Stimulated activated CD8-positive, alpha-beta memory T cell treated with anti-CD3 and anti-CD28 coated beads, Interleukin-12 subunit alpha, Interleukin-12 subunit beta, amount 100 ng/mL, for 1 hour (primary cell): ENCODE data around the gene MAP3K6.
A peak's percentile ranks its signal among the peaks of the same experiment; 100 is the strongest.
"Not testable (repeated sequence)": the region's sequence is repeated elsewhere in the genome, so short reads cannot be mapped to it uniquely, and the experiment has no call there.

ENCODE experiments used
- DNase-seq: peaks from one replicate; pipeline ENCODE4 v3.0.0-alpha.2; 2020; ENCODE audit warnings: low read depth

Gene MAP3K6, protein sequence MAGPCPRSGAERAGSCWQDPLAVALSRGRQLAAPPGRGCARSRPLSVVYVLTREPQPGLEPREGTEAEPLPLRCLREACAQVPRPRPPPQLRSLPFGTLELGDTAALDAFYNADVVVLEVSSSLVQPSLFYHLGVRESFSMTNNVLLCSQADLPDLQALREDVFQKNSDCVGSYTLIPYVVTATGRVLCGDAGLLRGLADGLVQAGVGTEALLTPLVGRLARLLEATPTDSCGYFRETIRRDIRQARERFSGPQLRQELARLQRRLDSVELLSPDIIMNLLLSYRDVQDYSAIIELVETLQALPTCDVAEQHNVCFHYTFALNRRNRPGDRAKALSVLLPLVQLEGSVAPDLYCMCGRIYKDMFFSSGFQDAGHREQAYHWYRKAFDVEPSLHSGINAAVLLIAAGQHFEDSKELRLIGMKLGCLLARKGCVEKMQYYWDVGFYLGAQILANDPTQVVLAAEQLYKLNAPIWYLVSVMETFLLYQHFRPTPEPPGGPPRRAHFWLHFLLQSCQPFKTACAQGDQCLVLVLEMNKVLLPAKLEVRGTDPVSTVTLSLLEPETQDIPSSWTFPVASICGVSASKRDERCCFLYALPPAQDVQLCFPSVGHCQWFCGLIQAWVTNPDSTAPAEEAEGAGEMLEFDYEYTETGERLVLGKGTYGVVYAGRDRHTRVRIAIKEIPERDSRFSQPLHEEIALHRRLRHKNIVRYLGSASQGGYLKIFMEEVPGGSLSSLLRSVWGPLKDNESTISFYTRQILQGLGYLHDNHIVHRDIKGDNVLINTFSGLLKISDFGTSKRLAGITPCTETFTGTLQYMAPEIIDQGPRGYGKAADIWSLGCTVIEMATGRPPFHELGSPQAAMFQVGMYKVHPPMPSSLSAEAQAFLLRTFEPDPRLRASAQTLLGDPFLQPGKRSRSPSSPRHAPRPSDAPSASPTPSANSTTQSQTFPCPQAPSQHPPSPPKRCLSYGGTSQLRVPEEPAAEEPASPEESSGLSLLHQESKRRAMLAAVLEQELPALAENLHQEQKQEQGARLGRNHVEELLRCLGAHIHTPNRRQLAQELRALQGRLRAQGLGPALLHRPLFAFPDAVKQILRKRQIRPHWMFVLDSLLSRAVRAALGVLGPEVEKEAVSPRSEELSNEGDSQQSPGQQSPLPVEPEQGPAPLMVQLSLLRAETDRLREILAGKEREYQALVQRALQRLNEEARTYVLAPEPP (N-terminal part only)

GRCh38 chr1:27366411-27367159 is at the start of gene MAP3K6:
Gene MAP3K6, minus strand, starts transcription at chr1:27366961. Its CDS starts 364 bp downstream, at chr1:27366597.
- no peak for DNase-seq

DNA sequence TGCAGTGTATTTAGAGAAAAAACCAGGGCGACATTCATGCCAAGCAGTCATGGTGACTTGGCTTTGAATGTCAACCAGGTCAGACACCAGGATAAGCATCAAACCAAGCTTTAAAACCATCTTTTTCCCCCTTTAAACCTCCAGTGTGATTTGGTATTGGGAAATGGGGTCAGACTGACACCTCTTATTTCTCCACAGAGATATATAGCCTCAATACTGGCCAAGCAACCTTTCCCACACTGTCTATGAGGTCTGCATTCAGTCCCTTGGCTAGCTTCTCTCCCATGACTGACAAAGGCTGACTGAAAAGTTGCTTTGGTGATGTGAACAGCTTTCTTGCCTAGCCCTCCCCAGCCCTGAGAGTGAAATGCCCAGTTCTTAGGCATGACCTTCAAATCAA is 47.3 kb upstream of the MAP3K6 start:
- no peak for DNase-seq

DNA sequence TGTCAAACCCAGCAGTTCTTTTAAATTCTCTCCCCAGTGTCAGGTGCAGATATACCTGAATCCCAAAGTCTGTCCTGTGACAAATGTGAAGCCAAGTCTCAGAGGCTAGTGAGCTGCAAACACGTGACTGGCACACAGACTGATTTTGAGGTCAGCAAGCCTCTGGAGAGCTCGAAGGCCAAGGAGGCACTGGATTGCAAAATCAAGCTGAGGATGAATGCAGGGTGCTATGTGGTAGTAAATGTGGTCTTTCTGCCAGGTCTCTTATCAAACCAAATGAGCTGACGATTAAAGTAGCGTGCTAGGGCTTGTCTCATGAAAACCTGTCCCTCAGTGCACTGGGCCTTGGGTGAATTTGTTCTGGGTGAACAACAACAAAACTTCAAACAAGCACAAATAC is 46.2 kb upstream of the MAP3K6 start:
- no peak for DNase-seq

DNA sequence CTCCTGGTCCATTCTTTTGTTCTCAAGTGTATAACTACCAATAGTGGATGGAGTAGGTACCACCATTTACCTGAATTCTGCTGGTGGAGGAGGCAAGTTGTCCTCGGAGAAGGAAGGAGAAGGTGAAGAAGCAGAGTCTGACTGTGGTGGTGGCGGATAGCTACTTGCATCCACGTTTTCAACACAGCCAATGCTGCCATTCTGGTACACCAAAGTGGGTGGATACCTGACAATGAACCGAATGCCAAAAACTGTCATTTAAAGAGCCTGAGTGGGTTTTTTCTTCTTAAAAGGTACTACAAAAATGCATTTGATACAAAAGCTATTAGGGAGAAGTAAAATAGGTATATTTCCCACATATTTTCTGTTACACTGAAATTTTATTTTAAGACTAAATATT is 45.7 kb upstream of the MAP3K6 start:
- no peak for DNase-seq

DNA sequence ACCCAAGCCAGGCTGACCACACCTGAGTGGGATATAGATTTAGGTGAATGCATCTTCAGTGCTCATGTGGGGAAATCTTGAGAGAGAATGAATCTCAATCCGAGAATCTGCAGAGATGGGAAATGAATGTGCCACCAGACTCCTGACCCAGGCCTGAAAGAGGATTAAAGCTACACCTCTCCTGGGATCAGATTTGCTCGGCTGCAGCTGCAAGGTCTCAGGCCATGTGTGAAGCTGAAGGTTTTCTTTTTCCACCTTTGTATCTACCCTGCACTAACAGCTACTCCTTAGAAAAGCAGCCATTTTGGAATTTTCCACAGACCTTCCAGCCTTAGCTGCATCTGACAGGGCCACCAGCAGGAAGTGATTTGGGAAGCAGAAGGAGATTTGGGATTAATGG is 43.9 kb upstream of the MAP3K6 start:
- no peak for DNase-seq

- no peak for DNase-seq
Observed at GRCh38 chr1:27409669-27410068, 42.9 kb upstream of the MAP3K6 start.

- no peak for DNase-seq
Observed at GRCh38 chr1:27408151-27408550, 41.4 kb upstream of the MAP3K6 start.

DNA sequence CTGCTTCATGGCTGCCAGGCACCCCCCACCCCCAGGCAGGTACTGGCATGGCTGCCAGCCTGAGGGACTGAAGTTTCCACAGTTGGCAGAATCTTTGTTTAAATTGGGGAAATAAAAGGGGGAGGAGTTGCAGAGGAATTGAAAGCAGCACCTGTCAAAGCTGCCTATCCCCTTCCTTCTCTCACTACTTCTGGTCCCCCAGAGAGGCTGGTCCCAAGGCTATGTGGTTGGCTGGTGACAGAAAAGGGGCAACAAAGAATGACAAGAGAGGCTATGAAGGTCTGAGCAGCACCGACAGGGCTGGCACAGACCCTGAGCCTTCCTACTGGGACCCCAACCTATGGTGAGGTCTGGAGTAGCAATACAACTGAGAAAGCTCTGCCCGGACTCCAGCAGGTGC is 40.0 kb upstream of the MAP3K6 start:
- DNase-seq = not testable (repeated sequence)

DNA sequence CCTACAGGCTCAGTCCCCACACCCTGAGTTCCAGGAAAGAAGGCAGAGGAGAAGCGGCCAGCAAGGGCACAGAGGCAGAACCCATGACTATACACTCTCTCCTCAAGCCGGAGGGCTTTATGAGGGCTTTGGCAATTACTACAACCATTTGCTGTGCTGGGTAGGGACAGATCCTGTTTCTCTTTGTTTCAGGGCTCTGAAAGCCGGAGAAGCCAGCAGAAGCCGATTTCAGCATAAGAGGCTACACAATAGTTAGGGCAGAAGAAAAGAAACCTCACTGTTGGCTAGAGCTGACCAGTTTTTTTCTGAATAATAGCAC is 39.6 kb upstream of the MAP3K6 start:
- DNase-seq = no peak

DNA sequence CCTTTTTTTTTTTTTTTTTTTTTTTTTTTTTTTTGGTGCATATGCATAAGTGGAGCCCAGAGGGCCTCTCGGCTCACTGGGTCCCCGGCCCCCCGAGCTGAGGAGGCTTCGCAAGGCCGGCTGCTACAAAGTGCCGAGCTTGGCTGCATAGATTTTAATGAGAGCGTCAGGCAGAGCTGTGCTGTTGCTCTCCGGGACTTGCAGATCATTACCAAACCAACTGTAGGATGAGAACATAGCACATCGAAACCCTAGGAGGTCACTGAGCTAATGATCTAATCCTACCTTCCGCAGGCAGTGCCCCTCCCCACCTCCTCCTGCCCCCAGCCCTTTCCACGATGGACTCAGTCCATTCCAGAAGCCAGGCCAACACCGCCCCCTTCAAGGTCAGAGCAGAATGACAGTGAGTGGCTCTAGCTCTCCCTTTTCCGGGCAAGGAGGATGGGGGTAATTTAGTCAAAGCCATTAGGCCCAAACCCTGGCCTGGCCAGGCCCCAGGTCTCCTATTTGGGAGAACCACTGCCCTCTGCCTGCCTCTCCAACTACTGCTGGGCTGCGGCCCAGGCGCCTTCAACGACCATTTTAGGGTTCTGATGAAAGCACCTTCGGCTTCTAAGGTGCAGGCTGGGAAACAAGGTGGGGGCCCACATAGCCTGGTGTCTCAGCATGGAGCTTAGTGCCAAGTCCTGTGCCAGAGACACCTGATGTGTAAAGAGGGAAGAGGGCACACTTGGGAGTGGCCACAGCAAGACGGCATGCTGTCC is 39.0 kb upstream of the MAP3K6 start:
- not testable (repeated sequence) for DNase-seq

DNA sequence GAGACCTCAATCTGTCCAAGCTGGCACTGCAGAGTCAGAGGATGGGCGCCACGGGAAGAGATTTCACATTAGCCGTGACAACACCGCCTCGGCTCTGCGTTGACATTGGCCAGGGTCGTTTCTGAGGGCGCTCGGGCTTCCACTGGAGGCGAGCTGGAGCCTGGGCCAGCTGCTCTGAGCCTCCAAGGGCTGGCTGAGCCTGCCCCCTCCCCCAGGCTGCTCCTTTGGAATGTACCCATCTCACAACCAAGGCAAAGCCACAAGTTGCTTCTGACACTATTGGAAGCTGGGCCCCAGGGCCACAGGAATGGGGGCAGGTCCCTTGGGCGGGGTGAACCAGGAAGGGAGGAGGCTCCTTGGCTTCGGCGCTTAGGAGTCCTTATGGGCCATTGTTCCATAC is 38.3 kb upstream of the MAP3K6 start:
- DNase-seq = no peak

- no peak for DNase-seq
Observed at GRCh38 chr1:27403931-27404330, 37.2 kb upstream of the MAP3K6 start.

DNA sequence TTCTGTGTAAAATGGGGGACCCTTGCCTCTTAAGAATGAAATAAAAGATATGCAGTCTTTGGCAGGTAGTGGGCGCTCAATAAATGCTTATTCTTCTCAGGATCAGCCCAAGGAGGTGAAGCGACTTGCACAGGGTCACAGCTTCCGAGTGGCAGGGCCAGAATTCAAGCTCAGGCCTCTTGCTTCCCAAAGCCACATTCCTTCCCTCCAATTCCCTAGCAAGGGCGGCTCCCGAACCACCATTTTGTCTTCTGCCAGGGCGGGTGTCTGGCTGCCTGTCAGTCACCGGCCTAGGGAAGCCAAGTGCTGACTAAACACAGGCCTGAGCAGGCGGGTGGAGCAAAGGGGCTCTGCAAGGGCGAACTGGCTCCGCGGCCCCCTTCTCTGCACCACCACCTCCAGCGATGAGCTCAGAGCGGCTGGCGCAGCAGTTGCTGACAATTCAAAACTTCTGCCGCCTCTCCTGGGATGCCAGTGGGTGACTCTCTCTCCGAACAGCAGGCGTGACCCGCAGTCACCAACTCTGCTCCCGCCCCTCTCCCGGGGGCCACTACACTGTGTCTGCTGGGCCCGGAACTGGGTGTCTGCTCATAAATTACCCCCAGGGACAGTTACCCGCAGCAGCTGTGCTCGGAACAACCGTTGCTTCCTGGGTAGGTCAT is 36.4 kb upstream of the MAP3K6 start:
- peak; percentile 12 for DNase-seq

DNA sequence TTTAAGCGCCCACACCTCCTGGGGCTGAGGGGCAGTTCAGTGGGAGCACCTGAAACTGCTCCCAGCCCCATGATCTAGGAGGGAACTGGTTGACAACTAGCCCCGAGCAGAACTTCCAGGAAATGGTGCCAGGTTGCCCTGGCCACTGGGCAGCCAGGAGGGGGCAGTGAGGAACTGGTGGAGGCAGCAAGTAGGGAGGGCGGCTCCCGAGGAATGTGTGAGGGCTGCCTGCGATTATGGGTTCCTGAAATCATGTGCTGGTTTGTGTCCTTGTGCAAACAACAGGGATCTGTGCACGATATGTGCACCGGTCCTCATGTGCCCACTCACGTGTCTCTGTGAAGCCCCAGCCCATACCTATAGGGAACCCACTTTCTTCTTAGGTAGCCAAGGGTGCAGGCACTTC is 35.6 kb upstream of the MAP3K6 start:
- no peak for DNase-seq

DNA sequence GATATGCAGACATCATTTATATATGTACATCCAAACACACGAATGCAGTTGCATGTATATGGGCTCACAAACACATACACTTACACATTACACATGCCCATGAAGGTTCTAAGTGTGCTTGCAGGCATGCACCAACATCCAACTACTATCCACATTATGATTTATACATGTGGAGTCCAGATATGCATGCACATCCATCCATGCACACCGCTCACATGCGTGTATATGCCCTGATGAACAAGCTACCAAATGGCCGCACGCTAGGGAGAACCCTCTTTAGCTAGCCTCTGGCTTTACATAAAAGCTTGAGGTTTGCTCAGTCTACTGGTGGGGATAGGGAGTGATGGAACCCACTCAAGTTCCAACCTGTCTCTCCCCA is 34.2 kb upstream of the MAP3K6 start:
- DNase-seq = no peak

GRCh38 chr1:27400082-27400962 is 33.6 kb upstream of the MAP3K6 start:
- DNase-seq = no peak

DNA sequence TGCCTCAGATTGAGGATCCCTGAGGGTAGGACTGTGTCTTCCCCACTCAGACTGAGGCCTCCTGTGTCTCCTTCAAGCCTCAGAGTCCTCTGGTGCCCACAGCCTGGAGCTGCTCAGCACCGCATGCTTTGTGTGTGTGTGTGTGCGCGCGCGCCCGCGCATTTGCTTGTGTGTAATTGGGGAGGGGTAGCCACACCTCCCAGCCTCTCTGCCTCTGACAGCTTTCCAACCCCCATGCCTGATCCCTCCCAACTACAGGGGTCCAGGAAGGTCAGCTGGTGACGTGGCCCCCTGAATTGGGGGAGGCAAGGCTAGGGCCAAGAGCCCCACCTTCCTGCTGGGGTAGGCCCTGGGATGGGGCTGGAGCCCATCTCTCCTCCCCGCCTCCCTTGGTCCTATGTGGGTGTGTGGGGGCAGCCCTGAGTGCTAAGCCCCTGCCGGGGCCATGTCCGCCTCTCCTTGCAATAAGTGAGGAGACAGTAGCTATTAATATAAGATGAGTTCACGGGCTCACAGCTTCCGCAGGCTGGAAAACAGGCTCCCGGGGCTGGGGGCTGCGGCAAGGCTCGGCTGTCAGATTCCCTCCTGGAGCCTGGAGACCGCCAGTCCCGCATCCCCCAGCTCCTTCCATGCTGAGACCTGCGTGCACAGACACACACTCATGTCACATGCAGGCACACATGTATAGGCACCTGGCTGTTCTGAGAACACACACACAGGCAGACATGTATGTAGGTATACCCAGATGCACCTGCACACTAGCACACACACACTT is 32.7 kb upstream of the MAP3K6 start:
- no peak for DNase-seq

GRCh38 chr1:27398405-27399149 is 31.8 kb upstream of the MAP3K6 start:
- DNase-seq = no peak
